WTC11 (cell line): Measurements from ENCODE around the gene TARP.

Experiments
- ATAC-seq: fragments of 200-7000 bp; cut with Tn5 transposase; 2 replicates; pipeline ENCODE4 v1.10.0; 2021; ENCODE audit warnings: mild to moderate bottlenecking, moderate library complexity
- CTCF ChIA-PET: fragments of 300-600 bp; sonication (Branson Sonifier 250); formaldehyde crosslinking; loops from one replicate; lab custom pipeline; 2021; ENCODE audit warnings: antibody characterized with exemption; lab: Charles Lee
- POLR2A ChIA-PET: fragments of 350-600 bp; sonication (Branson Sonifier 250); formaldehyde crosslinking; loops from one replicate; lab custom pipeline; 2021; ENCODE audit warnings: antibody characterized with exemption; lab: Charles Lee
- DNase-seq: peaks from one replicate; pipeline ENCODE4 v3.0.0; 2021; ENCODE audit warnings: low spot score
- H3K27ac Mint-ChIP-seq: 2 replicates; pipeline ENCODE4 v1.8.0; 2021; ENCODE audit warnings: mixed read lengths
- H3K27me3 Mint-ChIP-seq: 2 replicates; pipeline ENCODE4 v1.8.0; 2021; ENCODE audit warnings: low read depth, mild to moderate bottlenecking, moderate library complexity, mixed read lengths
- H3K36me3 Mint-ChIP-seq: 2 replicates; pipeline ENCODE4 v1.8.0; 2021; ENCODE audit warnings: mixed read lengths
- H3K4me1 Mint-ChIP-seq: 2 replicates; pipeline ENCODE4 v1.8.0; 2022; ENCODE audit warnings: mixed read lengths
- H3K4me3 Mint-ChIP-seq: 2 replicates; pipeline ENCODE4 v1.8.0; 2021; ENCODE audit warnings: mild to moderate bottlenecking, moderate library complexity, mixed read lengths
- H3K9me3 Mint-ChIP-seq: 2 replicates; pipeline ENCODE4 v1.8.0; 2021; ENCODE audit warnings: mixed read lengths
- E2F5 ChIP-seq: sonication (generic); formaldehyde crosslinking; IDR thresholded peaks from 2 replicates; pipeline ENCODE4 v1.8.1; 2022; ENCODE audit warnings: mild to moderate bottlenecking, moderate library complexity, missing genetic modification reagents
- EMX1 ChIP-seq: fragments of 250-450 bp; sonication (Bioruptor Pico); IDR thresholded peaks from 2 replicates; pipeline ENCODE4 v1.8.0; 2021; ENCODE audit warnings: mild to moderate bottlenecking
- ETV6 ChIP-seq: sonication (generic); formaldehyde crosslinking; IDR thresholded peaks from 2 replicates; pipeline ENCODE4 v1.8.1; 2022; ENCODE audit warnings: mild to moderate bottlenecking, missing genetic modification reagents
- GABPB1 ChIP-seq: sonication (generic); formaldehyde crosslinking; IDR thresholded peaks from 2 replicates; pipeline ENCODE4 v1.8.1; 2023; ENCODE audit warnings: mild to moderate bottlenecking, missing genetic modification reagents
- MYBL2 ChIP-seq: sonication (generic); formaldehyde crosslinking; IDR thresholded peaks from 2 replicates; pipeline ENCODE4 v1.8.1; 2023; ENCODE audit warnings: mild to moderate bottlenecking, moderate library complexity, missing genetic modification reagents
- NFYB ChIP-seq: sonication (generic); formaldehyde crosslinking; conservative IDR thresholded peaks from 2 replicates; pipeline ENCODE4 v1.8.0; 2022; ENCODE audit warnings: low read depth, missing genetic modification reagents
- SMAD3 ChIP-seq: sonication (generic); formaldehyde crosslinking; IDR thresholded peaks from 2 replicates; pipeline ENCODE4 v1.8.0; 2022; ENCODE audit warnings: missing genetic modification reagents, mild to moderate bottlenecking, borderline replicate concordance
- SP1 ChIP-seq: sonication (generic); formaldehyde crosslinking; conservative IDR thresholded peaks from 2 replicates; pipeline ENCODE4 v1.8.1; 2022; ENCODE audit warnings: missing genetic modification reagents
- TP53 ChIP-seq: sonication (generic); formaldehyde crosslinking; IDR thresholded peaks from 2 replicates; pipeline ENCODE4 v1.8.1; 2023; ENCODE audit warnings: mild to moderate bottlenecking, missing genetic modification reagents
- ZNF219 ChIP-seq: sonication (generic); formaldehyde crosslinking; IDR thresholded peaks from 2 replicates; pipeline ENCODE4 v1.8.0; 2023; ENCODE audit warnings: missing genetic modification reagents, mild to moderate bottlenecking, borderline replicate concordance
- ZNF232 ChIP-seq: sonication (generic); formaldehyde crosslinking; IDR thresholded peaks from 2 replicates; pipeline ENCODE4 v1.8.0; 2022; ENCODE audit warnings: mild to moderate bottlenecking, missing genetic modification reagents
- ZNF281 ChIP-seq: sonication (generic); formaldehyde crosslinking; IDR thresholded peaks from 2 replicates; pipeline ENCODE4 v1.8.0; 2023; ENCODE audit warnings: mild to moderate bottlenecking, missing genetic modification reagents
- TF ChIP-seq, protein P1 (sequence below): fragments of 250-450 bp; sonication (Bioruptor Pico); IDR thresholded peaks from 2 replicates; pipeline ENCODE4 v1.9.0; 2021; ENCODE audit warnings: mild to moderate bottlenecking, borderline replicate concordance
- TF ChIP-seq, protein P2 (sequence below): sonication (generic); formaldehyde crosslinking; IDR thresholded peaks from 2 replicates; pipeline ENCODE4 v1.8.1; 2023; ENCODE audit warnings: mild to moderate bottlenecking, moderate library complexity, missing genetic modification reagents
- TF ChIP-seq, protein P3 (sequence below): sonication (generic); formaldehyde crosslinking; IDR thresholded peaks from 2 replicates; pipeline ENCODE4 v1.8.1; 2023; ENCODE audit warnings: mild to moderate bottlenecking, missing genetic modification reagents, borderline replicate concordance
- TF ChIP-seq, protein P4 (sequence below): fragments of 250-450 bp; sonication (Bioruptor Pico); IDR thresholded peaks from 2 replicates; pipeline ENCODE4 v1.8.0; 2021; ENCODE audit warnings: mild to moderate bottlenecking
- TF ChIP-seq, protein P5 (sequence below): sonication (generic); formaldehyde crosslinking; IDR thresholded peaks from 2 replicates; pipeline ENCODE4 v1.8.0; 2022; ENCODE audit warnings: mild to moderate bottlenecking, missing genetic modification reagents

The TARP gene

GRCh38 chr7:38280707-38281106 lies 7.3 kb upstream of the TARP start:
- no peak for ATAC-seq
- Mint-ChIP-seq H3K27me3 (no peaks in the 10 kb centered on the region; the same call in 1 of the 2 replicates), H3K9me3 (no peaks in the 10 kb centered on the region), H3K27ac (no peak overlapping the region), H3K4me1 (peaks cover 26% of the 10 kb centered on the region), H3K4me3 (no peak overlapping the region), H3K36me3 (no peaks in the 10 kb centered on the region)
- no peak for DNase-seq
- ChIA-PET POLR2A (no interaction called here), CTCF (interaction anchor here (1.1 to 2.6 kb wide), 4 partner anchors 50 to 65 kb away, joined by 3 to 15 read pairs (median 7); no protein-coding TSS in a partner anchor)
- TF ChIP-seq EMX1 (CRISPR knock-in tag) (no peak), GABPB1 (no peak), ZNF281 (no peak), NFYB (CRISPR knock-in tag) (no peak), ZNF219 (no peak), MYBL2 (CRISPR knock-in tag) (no peak), SP1 (CRISPR knock-in tag) (no peak), SMAD3 (CRISPR knock-in tag) (no peak)
- TF ChIP-seq, protein P1, sequence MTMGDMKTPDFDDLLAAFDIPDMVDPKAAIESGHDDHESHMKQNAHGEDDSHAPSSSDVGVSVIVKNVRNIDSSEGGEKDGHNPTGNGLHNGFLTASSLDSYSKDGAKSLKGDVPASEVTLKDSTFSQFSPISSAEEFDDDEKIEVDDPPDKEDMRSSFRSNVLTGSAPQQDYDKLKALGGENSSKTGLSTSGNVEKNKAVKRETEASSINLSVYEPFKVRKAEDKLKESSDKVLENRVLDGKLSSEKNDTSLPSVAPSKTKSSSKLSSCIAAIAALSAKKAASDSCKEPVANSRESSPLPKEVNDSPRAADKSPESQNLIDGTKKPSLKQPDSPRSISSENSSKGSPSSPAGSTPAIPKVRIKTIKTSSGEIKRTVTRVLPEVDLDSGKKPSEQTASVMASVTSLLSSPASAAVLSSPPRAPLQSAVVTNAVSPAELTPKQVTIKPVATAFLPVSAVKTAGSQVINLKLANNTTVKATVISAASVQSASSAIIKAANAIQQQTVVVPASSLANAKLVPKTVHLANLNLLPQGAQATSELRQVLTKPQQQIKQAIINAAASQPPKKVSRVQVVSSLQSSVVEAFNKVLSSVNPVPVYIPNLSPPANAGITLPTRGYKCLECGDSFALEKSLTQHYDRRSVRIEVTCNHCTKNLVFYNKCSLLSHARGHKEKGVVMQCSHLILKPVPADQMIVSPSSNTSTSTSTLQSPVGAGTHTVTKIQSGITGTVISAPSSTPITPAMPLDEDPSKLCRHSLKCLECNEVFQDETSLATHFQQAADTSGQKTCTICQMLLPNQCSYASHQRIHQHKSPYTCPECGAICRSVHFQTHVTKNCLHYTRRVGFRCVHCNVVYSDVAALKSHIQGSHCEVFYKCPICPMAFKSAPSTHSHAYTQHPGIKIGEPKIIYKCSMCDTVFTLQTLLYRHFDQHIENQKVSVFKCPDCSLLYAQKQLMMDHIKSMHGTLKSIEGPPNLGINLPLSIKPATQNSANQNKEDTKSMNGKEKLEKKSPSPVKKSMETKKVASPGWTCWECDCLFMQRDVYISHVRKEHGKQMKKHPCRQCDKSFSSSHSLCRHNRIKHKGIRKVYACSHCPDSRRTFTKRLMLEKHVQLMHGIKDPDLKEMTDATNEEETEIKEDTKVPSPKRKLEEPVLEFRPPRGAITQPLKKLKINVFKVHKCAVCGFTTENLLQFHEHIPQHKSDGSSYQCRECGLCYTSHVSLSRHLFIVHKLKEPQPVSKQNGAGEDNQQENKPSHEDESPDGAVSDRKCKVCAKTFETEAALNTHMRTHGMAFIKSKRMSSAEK (CRISPR knock-in tag) = no peak
- TF ChIP-seq, protein P2, sequence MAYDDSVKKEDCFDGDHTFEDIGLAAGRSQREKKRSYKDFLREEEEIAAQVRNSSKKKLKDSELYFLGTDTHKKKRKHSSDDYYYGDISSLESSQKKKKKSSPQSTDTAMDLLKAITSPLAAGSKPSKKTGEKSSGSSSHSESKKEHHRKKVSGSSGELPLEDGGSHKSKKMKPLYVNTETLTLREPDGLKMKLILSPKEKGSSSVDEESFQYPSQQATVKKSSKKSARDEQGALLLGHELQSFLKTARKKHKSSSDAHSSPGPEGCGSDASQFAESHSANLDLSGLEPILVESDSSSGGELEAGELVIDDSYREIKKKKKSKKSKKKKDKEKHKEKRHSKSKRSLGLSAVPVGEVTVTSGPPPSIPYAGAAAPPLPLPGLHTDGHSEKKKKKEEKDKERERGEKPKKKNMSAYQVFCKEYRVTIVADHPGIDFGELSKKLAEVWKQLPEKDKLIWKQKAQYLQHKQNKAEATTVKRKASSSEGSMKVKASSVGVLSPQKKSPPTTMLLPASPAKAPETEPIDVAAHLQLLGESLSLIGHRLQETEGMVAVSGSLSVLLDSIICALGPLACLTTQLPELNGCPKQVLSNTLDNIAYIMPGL (CRISPR knock-in tag) = no peak

DNA sequence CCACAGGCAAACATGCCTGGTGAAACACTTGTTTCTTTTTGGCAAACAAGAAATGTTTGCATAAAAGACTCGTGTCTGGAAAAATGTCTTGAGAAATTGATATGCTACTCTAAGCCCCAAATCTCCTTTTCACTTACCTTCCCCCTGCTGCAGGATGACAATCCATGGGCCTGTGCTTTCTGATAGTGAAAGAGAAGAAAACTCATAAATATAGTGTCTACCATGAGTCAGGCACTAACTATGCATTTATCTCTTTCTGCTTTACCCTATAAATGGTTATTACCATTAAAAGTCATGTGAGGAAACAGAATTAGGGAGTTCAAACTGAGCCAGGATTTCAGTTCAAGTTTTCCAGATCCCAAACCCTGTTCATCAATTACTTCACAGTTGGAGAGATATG lies 6.6 kb upstream of the TARP start:
- no peak overlapping the region for H3K27ac Mint-ChIP-seq
- ATAC-seq = no peak
- no peaks in the 10 kb centered on the region for H3K9me3 Mint-ChIP-seq
- no peak for TF ChIP-seq TP53 (CRISPR knock-in tag)
- no peak for TF ChIP-seq ZNF232
- TF ChIP-seq ETV6 (CRISPR knock-in tag) = no peak
- no peak for TF ChIP-seq E2F5
- TF ChIP-seq, protein P3, sequence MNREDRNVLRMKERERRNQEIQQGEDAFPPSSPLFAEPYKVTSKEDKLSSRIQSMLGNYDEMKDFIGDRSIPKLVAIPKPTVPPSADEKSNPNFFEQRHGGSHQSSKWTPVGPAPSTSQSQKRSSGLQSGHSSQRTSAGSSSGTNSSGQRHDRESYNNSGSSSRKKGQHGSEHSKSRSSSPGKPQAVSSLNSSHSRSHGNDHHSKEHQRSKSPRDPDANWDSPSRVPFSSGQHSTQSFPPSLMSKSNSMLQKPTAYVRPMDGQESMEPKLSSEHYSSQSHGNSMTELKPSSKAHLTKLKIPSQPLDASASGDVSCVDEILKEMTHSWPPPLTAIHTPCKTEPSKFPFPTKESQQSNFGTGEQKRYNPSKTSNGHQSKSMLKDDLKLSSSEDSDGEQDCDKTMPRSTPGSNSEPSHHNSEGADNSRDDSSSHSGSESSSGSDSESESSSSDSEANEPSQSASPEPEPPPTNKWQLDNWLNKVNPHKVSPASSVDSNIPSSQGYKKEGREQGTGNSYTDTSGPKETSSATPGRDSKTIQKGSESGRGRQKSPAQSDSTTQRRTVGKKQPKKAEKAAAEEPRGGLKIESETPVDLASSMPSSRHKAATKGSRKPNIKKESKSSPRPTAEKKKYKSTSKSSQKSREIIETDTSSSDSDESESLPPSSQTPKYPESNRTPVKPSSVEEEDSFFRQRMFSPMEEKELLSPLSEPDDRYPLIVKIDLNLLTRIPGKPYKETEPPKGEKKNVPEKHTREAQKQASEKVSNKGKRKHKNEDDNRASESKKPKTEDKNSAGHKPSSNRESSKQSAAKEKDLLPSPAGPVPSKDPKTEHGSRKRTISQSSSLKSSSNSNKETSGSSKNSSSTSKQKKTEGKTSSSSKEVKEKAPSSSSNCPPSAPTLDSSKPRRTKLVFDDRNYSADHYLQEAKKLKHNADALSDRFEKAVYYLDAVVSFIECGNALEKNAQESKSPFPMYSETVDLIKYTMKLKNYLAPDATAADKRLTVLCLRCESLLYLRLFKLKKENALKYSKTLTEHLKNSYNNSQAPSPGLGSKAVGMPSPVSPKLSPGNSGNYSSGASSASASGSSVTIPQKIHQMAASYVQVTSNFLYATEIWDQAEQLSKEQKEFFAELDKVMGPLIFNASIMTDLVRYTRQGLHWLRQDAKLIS (CRISPR knock-in tag) = no peak
- TF ChIP-seq, protein P4, sequence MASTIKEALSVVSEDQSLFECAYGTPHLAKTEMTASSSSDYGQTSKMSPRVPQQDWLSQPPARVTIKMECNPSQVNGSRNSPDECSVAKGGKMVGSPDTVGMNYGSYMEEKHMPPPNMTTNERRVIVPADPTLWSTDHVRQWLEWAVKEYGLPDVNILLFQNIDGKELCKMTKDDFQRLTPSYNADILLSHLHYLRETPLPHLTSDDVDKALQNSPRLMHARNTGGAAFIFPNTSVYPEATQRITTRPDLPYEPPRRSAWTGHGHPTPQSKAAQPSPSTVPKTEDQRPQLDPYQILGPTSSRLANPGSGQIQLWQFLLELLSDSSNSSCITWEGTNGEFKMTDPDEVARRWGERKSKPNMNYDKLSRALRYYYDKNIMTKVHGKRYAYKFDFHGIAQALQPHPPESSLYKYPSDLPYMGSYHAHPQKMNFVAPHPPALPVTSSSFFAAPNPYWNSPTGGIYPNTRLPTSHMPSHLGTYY (CRISPR knock-in tag) = no peak
- TF ChIP-seq, protein P5, sequence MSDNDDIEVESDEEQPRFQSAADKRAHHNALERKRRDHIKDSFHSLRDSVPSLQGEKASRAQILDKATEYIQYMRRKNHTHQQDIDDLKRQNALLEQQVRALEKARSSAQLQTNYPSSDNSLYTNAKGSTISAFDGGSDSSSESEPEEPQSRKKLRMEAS (CRISPR knock-in tag) = no peak
- CTCF ChIA-PET = no interaction called here
- H3K4me3 Mint-ChIP-seq = no peak overlapping the region
- POLR2A ChIA-PET = no interaction called here
- H3K4me1 Mint-ChIP-seq = peaks cover 26% of the 10 kb centered on the region
- H3K36me3 Mint-ChIP-seq = no peaks in the 10 kb centered on the region
- no peak for DNase-seq
- no peaks in the 10 kb centered on the region; the same call in 1 of the 2 replicates for H3K27me3 Mint-ChIP-seq
